Type B pancreatic cell (in vitro differentiated cells): Measurements from ENCODE around the gene TXNDC9. TPM values are rescaled to one million over a fixed set of nuclear protein-coding genes. Genes with fewer than 3 reads are reported as not detected.
"Not testable (repeated sequence)": the region's sequence is repeated elsewhere in the genome, so short reads cannot be mapped to it uniquely, and the experiment has no call there.

Source experiments
- DNase-seq: peaks from one replicate; pipeline ENCODE4 v3.0.0; 2021; ENCODE audit warnings: mixed read lengths; ENCODE audit not compliant: unreplicated experiment; ENCODE audit errors: extremely low spot score
- H3K27ac Mint-ChIP-seq: 2 replicates; pipeline ENCODE4 v1.8.0; 2021; ENCODE audit warnings: mild to moderate bottlenecking, mixed read lengths
- H3K27me3 Mint-ChIP-seq: 2 replicates; pipeline ENCODE4 v1.8.0; 2021; ENCODE audit warnings: mixed read lengths
- H3K36me3 Mint-ChIP-seq: 2 replicates; pipeline ENCODE4 v1.8.0; 2021; ENCODE audit warnings: mixed read lengths
- H3K4me1 Mint-ChIP-seq: one replicate; pipeline ENCODE4 v1.8.0; 2021; ENCODE audit warnings: mixed read lengths; ENCODE audit not compliant: unreplicated experiment
- H3K4me3 Mint-ChIP-seq: 2 replicates; pipeline ENCODE4 v1.8.0; 2021; ENCODE audit warnings: mild to moderate bottlenecking, mixed read lengths
- H3K9me3 Mint-ChIP-seq: 2 replicates; pipeline ENCODE4 v1.8.0; 2021; ENCODE audit warnings: mixed read lengths
- total RNA-seq: library from RNA; stranded (reverse); gene quantifications from 2 replicates; pipeline ENCODE4 v1.2.1, GENCODE V29; 2021; ENCODE audit warnings: low replicate concordance
- TF ChIP-seq, protein P1 (sequence below): fragments of 200-600 bp; sonication (generic); conservative IDR thresholded peaks from 2 replicates; pipeline ENCODE4 v1.5.0; 2021; ENCODE audit warnings: antibody characterized with exemption, mild to moderate bottlenecking

Gene TXNDC9
- total RNA-seq, 1 donor from 2014 or later: 27.6 TPM

DNA sequence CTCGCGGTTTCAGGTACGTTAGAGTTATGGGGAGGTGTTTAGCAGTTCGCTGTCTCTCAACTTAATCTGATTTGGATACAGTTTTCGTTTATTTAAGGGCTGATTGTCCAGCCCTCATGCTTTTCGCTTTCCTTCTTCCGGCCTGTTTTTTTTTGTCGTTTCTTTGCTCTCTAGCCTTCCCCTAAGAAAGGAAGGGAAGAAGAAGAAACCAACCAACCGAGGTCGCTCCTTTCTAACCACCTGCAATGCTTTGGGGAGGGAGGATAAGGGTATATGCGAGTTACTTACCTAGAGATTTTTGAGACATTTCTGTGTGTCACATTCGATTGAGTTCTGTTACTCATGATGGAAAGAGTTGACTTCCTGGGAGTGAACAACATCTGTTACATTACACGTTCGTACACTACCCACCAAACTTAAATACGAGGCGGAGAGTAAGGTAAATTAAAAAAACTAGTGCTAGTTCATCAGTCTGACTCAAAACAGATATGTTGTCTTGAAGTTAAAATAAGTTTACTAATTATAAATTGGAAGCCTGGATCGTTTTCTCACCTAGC, 2.0 kb upstream of the TXNDC9 start:
- no peak overlapping the region for H3K4me3 Mint-ChIP-seq
- H3K36me3 Mint-ChIP-seq: no peaks in the 10 kb centered on the region
- H3K9me3 Mint-ChIP-seq: no peaks in the 10 kb centered on the region
- no peak for DNase-seq
- H3K27ac Mint-ChIP-seq: no peak overlapping the region
- peaks cover 13% of the 10 kb centered on the region for H3K4me1 Mint-ChIP-seq
- TF ChIP-seq, protein P1, sequence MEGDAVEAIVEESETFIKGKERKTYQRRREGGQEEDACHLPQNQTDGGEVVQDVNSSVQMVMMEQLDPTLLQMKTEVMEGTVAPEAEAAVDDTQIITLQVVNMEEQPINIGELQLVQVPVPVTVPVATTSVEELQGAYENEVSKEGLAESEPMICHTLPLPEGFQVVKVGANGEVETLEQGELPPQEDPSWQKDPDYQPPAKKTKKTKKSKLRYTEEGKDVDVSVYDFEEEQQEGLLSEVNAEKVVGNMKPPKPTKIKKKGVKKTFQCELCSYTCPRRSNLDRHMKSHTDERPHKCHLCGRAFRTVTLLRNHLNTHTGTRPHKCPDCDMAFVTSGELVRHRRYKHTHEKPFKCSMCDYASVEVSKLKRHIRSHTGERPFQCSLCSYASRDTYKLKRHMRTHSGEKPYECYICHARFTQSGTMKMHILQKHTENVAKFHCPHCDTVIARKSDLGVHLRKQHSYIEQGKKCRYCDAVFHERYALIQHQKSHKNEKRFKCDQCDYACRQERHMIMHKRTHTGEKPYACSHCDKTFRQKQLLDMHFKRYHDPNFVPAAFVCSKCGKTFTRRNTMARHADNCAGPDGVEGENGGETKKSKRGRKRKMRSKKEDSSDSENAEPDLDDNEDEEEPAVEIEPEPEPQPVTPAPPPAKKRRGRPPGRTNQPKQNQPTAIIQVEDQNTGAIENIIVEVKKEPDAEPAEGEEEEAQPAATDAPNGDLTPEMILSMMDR: no peak
- no peaks in the 10 kb centered on the region for H3K27me3 Mint-ChIP-seq

DNA sequence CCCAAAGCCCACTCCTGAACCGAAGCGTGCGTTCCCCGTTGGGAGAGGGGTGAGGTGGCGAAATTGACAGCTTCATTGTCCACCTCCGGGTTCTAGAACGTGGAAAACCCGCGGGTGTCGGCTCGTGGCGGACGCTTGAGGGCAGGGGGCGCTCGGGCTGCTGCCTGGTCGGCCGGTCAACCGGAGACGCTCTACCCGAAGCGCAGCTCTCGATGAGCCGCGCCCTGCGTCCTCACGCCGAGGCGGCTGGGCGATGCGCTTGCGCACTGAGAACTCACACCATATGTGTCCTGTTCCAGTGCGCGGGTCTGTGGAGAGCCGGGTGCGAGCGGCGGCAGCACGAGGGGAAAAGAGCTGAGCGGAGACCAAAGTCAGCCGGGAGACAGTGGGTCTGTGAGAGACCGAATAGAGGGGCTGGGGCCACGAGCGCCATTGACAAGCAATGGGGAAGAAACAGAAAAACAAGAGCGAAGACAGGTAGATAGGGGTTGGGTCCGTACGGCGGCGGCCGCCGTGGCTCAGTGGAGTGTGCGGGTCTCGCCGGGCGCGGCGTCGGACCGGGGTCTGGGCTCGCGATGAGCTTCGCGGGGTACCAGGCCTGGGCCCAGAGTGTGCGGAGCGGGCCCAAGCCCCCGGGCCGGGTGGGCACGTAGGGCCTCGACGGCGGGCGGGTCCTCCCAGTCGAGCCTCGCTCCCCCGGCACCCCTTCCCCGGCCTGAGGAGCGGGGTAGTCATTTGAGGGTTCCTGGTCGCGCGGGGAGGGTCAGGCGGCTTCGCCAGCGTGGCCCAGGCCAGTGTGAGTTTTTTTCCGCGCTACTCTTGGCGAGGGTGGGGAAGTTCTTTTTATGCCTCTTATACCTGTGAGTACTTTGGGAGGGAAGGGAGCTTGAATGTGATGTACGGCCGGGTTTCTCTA, 1.2 kb upstream of the TXNDC9 start, which contains the start of gene EIF5B:
Gene EIF5B (plus strand): TSS at position 277 of the 916 bp plus-strand sequence. CDS start 166 bp downstream, at position 443.
- peaks cover 4% of the 10 kb centered on the region for H3K36me3 Mint-ChIP-seq
- no peaks in the 10 kb centered on the region for H3K9me3 Mint-ChIP-seq

DNA sequence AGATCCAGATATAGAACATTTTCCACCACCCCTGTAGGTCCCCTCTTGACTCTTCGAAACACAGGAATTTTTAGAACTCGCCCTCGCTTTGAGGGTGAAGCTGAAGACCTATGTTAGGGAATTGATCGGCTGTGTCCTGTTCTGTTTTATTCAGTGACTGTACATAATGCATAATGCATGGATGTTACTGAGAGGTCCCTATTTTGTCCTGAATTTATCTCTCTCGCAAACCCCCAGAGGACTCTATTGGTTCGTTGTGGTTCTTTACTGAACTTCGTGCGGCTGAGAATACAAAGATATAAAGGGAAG, 625 bp upstream of the TXNDC9 start:
- no peaks in the 10 kb centered on the region for H3K27me3 Mint-ChIP-seq
- no peaks in the 10 kb centered on the region for H3K9me3 Mint-ChIP-seq
- H3K4me3 Mint-ChIP-seq: no peak overlapping the region
- H3K4me1 Mint-ChIP-seq: peaks cover 13% of the 10 kb centered on the region
- no peak overlapping the region for H3K27ac Mint-ChIP-seq
- DNase-seq: no peak
- peaks cover 4% of the 10 kb centered on the region for H3K36me3 Mint-ChIP-seq
- TF ChIP-seq, protein P1: no peak

More for the DNA sequence above, 1.2 kb upstream of the TXNDC9 start, which contains the start of gene EIF5B:
- Mint-ChIP-seq H3K4me1 (peaks cover 13% of the 10 kb centered on the region), H3K27me3 (no peaks in the 10 kb centered on the region), H3K27ac (no peak within 1 kb of the TSS), H3K4me3 (no peak within 1 kb of the TSS)
- TF ChIP-seq, protein P1: peak; percentile 68
- DNase-seq: peak; percentile 97

DNA sequence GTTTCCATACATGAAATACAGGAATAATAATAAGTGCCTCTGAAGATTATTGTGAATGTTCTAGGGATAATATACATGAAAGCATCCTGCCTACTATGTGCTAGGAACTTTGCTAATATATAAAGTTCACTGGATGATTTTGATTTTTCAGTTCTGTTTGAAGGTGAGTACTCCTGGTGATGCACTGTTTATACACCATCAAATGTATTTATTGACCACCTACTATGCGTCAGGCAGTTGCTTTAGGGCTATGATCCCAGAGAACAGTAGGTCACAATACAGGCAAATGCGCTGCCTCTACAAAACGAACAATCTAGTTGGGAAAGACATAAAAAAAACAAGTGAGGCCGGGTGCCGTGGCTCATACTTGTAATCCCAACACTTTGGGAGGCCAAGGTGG, 10.7 kb downstream of the TXNDC9 start:
- TF ChIP-seq, protein P1: no peak
- H3K27ac Mint-ChIP-seq: no peak overlapping the region
- no peaks in the 10 kb centered on the region for H3K27me3 Mint-ChIP-seq
- H3K9me3 Mint-ChIP-seq: no peaks in the 10 kb centered on the region
- H3K36me3 Mint-ChIP-seq: peaks cover 15% of the 10 kb centered on the region
- DNase-seq: no peak
- H3K4me3 Mint-ChIP-seq: no peak overlapping the region
- no peaks in the 10 kb centered on the region for H3K4me1 Mint-ChIP-seq

DNA sequence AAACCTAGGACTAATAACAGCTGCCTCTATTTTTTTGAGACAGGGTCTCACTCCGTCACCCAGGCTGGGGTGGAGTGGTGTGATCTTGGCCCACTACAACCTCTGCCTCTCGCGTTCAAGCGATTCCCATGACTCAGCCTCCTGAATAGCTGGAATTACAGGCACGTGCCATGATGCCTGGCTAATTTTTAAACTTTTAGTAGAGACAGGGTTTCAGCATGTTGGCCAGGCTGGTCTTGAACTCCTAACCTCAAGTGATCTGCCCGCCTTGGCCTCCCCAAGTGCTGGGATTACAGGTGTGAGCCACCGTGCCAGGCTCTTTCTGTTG, 18.3 kb downstream of the TXNDC9 start:
- H3K36me3 Mint-ChIP-seq: peaks cover 30% of the 10 kb centered on the region
- not testable (repeated sequence) for H3K27ac Mint-ChIP-seq, H3K9me3 Mint-ChIP-seq

DNA sequence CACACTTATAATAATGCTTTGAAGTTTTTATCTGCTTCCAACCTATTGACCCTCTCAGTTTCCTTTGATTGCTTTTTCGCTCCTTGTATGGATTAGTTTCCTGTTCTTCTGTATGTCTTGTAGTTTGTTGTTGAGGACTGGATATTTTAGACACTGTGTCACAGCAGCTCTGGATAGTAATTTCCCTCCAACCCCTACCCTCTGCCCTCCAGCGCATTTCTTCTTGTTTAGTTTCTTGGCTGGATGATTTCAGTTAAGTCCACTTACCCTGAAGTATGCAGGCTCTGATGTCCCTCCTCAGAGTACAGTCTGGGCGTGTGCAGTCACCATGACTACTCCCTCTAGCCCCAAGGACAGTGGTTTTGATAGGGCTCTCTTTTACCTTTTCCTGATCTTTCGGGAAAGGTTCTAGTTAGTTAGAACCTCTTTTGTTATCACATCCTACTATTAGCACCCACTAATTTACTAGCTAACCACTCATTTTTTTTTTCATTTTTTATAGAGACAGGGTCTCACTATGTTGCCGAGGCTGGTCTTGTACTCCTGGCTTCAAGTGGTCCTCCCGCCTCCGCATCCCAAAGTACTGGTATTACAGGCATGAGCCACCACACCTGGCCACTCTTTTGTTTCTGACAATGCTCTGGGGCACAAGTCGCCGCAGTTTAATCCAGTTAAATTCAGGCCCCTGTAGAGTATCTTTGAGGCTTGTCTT, 18.8 kb downstream of the TXNDC9 start:
- Mint-ChIP-seq H3K4me3 (no peak overlapping the region), H3K36me3 (peaks cover 30% of the 10 kb centered on the region), H3K9me3 (no peaks in the 10 kb centered on the region), H3K4me1 (no peaks in the 10 kb centered on the region), H3K27ac (no peak overlapping the region), H3K27me3 (no peaks in the 10 kb centered on the region)
- DNase-seq: no peak
- TF ChIP-seq, protein P1: no peak

More for the DNA sequence above, 18.3 kb downstream of the TXNDC9 start:
- not testable (repeated sequence) for DNase-seq, H3K27me3 Mint-ChIP-seq, H3K4me3 Mint-ChIP-seq, H3K4me1 Mint-ChIP-seq

DNA sequence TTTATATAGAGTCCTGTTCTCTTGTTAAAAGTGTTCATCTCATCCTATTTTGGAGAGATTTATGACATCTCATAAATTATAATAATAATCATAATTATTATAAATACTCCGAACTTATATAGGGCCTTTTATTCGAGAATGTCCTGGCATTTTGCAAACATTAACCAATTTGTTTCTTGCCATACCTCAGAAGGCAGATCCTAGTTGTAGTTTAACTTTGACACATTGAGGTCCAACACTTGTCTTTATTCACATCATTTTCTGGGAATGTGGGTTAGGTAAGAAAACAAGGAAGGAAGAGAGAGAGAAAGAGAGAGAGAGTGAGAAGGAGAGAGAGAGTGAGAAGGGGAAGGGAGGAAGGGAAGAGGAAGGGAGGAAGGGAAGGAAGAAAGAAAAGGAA, 35.0 kb downstream of the TXNDC9 start, which contains the start of gene LYG1:
Gene LYG1 (minus strand): TSS at position 101 of the 400 bp plus-strand sequence. CDS start 5,527 bp downstream, outside the sequence.
- H3K4me3 Mint-ChIP-seq, H3K9me3 Mint-ChIP-seq, H3K4me1 Mint-ChIP-seq, H3K27ac Mint-ChIP-seq, DNase-seq, H3K27me3 Mint-ChIP-seq, H3K36me3 Mint-ChIP-seq: not testable (repeated sequence)
